ENCODE measurements around the gene SPATA2L. TPM values are rescaled to one million over a fixed set of nuclear protein-coding genes. Genes with fewer than 3 reads are reported as not detected.

The SPATA2L gene
- total RNA-seq, 2 donors from 2014 or later = 17.8 to 18.4 TPM

DNA sequence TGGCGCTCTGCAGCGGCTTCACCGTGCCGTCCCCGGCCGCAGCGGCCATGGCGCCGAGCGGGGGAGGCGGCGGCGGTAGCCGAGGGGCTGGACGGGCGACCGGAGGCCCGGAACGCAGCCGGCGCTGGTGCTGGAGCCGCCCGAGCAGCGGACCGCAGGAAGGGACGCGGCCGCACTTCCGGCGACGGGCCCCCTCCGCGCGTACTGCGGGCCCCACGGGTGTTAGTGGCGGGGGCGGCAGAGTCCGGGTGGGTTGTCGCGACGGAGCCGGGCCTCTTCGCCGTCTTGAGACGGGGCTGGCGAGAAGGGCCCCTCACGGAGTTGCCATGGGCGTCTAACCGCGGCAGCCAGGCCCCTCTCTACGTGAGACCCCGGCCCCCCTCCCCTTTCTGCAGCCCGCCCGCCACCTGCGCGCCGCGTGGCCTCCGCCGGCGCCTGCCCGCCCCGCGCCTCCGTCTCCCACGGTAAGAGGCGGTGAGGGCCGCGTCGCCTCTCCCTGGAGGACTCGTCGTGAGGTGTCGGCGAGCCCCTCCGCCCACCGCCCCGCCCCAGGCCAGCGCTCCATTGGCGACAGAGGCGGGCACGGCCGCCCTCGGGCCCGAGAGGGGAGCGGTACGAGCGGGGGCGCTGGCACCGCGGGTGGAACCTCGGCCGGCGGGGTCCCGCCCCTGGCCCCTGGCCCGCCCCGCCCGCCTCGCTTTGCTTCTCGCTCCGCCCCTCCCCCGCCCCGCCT, 19.5 kb upstream of the SPATA2L start, which contains the start of the genes VPS9D1 and ZNF276:
Gene VPS9D1 (minus strand): TSS at position 86 of the 733 bp plus-strand sequence. CDS start 37 bp downstream, at position 49.
Gene ZNF276 (plus strand): TSS at position 725 of the 733 bp plus-strand sequence. CDS start 104 bp downstream, outside the sequence.
- Histone ChIP-seq H3K4me1 (peaks cover 15% of the 10 kb centered on the region), H3K4me3 (peak within 1 kb of the TSS; percentile 94), H3K27ac (peak within 1 kb of the TSS; percentile 88), H3K36me3 (peaks cover 10% of the 10 kb centered on the region), H3K9ac (ENCODE audit: low read depth in 2 of 2, low read length in 2 of 2) (peak within 1 kb of the TSS; percentile 92 to 93), H3K9me3 (no peaks in the 10 kb centered on the region), H3K27me3 (no peaks in the 10 kb centered on the region)
- no peak for TF ChIP-seq CTCF (IDR thresholded peaks at IDR 0.05)
- DNase-seq = peak; percentile 90
- intact Hi-C loops (cut with DNase I) = no loop called here

GRCh38 chr16:89720551-89720812, 19.0 kb upstream of the SPATA2L start:
- DNase-seq = peak; percentile 74
- Histone ChIP-seq H3K9ac (ENCODE audit: low read depth in 2 of 2, low read length in 2 of 2) (peak overlapping the region; percentile 78 to 93), H3K36me3 (peaks cover 10% of the 10 kb centered on the region), H3K4me3 (peak overlapping the region; percentile 94), H3K4me1 (peaks cover 15% of the 10 kb centered on the region), H3K9me3 (no peaks in the 10 kb centered on the region), H3K27ac (peak overlapping the region; percentile 88), H3K27me3 (no peaks in the 10 kb centered on the region)
- no peak for TF ChIP-seq CTCF (IDR thresholded peaks at IDR 0.05)
- intact Hi-C loops (cut with DNase I) = no loop called here

DNA sequence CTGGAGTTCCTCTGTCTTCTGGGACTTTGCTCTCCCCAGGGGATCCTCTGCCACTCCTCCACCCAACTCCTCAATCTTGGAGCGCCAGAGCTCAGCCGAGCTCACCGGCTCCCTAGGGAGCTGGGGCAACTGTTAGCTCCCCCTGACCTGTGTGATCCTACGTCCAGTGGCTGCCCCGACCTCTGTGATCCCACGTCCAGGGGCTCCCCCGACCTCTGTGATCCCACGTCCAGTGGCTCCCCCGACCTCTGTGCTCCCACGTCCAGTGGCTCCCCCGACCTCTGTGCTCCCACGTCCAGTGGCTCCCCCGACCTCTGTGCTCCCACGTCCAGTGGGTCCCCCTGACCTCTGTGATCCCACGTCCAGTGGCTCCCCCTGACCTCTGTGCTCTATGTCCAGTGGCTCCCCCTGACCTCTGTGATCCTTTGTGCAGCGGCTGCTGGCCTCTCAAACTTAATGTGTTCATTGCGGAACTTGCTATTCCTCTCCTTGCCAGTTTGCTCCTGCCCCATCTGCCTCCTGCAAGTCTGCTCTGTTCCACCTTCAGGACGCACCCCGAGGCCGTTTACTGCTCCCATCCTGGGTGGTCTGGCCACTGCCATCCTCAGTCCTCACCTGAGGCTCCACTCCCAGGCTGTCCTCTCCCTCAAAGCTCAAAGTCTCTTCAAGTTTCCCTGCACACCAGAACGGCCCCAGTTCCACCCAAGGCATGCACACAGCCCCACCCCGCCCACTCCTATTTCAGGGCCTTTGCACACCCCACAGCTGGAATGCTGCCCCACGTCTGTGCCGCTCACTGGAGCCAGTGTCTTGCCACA, 16.4 kb upstream of the SPATA2L start:
- DNase-seq = no peak
- Histone ChIP-seq H3K4me3 (no peak overlapping the region), H3K9me3 (no peaks in the 10 kb centered on the region), H3K4me1 (peaks cover 8% of the 10 kb centered on the region), H3K27me3 (no peaks in the 10 kb centered on the region), H3K36me3 (no peaks in the 10 kb centered on the region), H3K9ac (ENCODE audit: low read depth in 2 of 2, low read length in 2 of 2) (no peak overlapping the region), H3K27ac (no peak overlapping the region)
- intact Hi-C loops (cut with DNase I) = no loop called here
- TF ChIP-seq CTCF (IDR thresholded peaks at IDR 0.05) = no peak

DNA sequence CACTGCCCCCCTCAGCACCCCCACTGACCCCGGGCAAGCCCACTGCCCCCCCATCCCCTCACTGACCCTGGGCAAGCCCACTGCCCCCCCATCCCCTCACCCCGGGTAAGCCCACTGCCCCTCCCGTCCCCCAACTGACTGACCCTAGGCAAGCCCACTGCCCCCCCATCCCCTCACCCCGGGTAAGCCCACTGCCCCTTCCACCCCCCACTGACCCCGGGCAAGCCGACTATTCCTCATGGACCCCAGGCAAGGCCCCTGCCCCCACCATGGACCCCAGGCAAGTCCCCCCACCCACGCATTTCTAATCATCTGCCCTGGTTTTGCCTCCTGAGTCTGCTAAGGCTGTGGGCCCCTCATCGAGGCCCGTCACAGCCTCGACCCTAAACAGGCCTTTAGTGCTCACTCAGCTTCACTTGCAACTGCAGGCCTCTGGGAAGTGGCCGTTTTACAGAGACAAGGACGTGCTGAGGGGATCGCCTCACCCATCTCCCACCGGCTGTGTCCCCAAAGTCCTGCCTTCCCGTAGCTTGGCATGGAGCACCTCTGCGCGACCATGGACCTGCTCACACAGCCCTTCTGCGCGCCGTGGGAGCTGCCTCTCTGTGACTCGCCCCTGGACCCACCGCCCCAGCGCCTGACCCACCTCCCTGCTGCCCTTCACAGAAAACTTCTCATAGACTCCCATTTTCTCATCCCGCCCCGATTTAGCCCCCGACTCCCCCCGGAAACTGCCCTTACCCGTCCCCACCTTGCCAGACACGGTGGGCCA, 15.6 kb upstream of the SPATA2L start:
- DNase-seq = no peak
- Histone ChIP-seq H3K27me3 (no peaks in the 10 kb centered on the region), H3K36me3 (no peaks in the 10 kb centered on the region), H3K27ac (no peak overlapping the region), H3K9ac (ENCODE audit: low read depth in 2 of 2, low read length in 2 of 2) (no peak overlapping the region), H3K9me3 (no peaks in the 10 kb centered on the region), H3K4me1 (peaks cover 11% of the 10 kb centered on the region), H3K4me3 (no peak overlapping the region)
- intact Hi-C loops (cut with DNase I) = no loop called here
- TF ChIP-seq CTCF (IDR thresholded peaks at IDR 0.05) = no peak

DNA sequence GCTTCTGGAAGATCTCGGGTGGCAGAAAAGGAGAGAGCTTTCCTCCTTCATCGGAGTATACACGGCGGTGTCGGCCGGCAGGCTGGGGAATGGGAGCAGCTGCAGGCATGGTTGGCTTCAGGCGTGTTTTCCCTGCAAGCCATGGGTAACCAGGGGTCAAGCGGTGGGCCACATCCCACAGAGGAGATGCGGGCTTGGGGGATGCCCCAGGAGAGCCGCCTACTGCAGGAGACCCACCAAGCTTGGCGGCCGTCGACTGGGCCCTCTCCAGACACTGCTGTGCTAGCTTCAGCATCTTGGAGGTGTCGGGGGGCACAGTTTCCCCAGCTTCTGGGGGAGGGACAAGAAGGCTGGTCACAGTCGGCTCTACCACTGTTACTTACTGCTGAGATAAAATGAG, 15.0 kb upstream of the SPATA2L start:
- Histone ChIP-seq H3K27me3 (no peaks in the 10 kb centered on the region), H3K9me3 (no peaks in the 10 kb centered on the region), H3K36me3 (no peaks in the 10 kb centered on the region), H3K27ac (no peak overlapping the region), H3K4me1 (peaks cover 14% of the 10 kb centered on the region), H3K4me3 (no peak overlapping the region), H3K9ac (ENCODE audit: low read depth in 2 of 2, low read length in 2 of 2) (no peak overlapping the region)
- no peak for TF ChIP-seq CTCF (IDR thresholded peaks at IDR 0.05)
- intact Hi-C loops (cut with DNase I) = no loop called here
- no peak for DNase-seq
